PC-3 (cell line): ENCODE measurements around the gene INSM1. TPM values are rescaled to one million over a fixed set of nuclear protein-coding genes. Genes with fewer than 3 reads are reported as not detected.

ENCODE experiments used
- ATAC-seq: fragments of 200-7000 bp; cut with Tn5 transposase; 2 replicates; pipeline ENCODE4 v1.9.1; 2020; ENCODE audit warnings: mild to moderate bottlenecking, moderate library complexity
- BruUV-seq: library from RNA; stranded (reverse); fragments of 400-500 nt; replicated peaks from 2 replicates; lab custom pipeline; 2021; lab: Mats Ljungman, UMichigan
- CTCF ChIA-PET: fragments of 300-600 bp; sonication (Branson Sonifier 250); formaldehyde crosslinking; loops from one replicate; lab custom pipeline; 2022; ENCODE audit warnings: antibody characterized with exemption; lab: Charles Lee
- POLR2A ChIA-PET: fragments of 300-600 bp; sonication (Branson Sonifier 250); formaldehyde crosslinking; loops from one replicate; lab custom pipeline; 2022; ENCODE audit warnings: antibody characterized with exemption; ENCODE audit not compliant: unreplicated experiment; lab: Charles Lee
- DNase-seq: peaks from one replicate; pipeline ENCODE4 v3.0.0-alpha.2; 2015
- H2AFZ ChIP-seq: fragments of 300-600 bp; sonication (generic); 2 replicates; pipeline ENCODE4 v1.6.0; 2016; ENCODE audit warnings: antibody characterized with exemption, low read length
- H3F3A ChIP-seq: fragments of 300-600 bp; sonication (generic); one replicate; pipeline ENCODE4 v1.6.0; 2017; ENCODE audit warnings: antibody characterized with exemption, low read length, control low read depth, mild to moderate bottlenecking; ENCODE audit not compliant: unreplicated experiment
- H3K27ac ChIP-seq: fragments of 300-600 bp; sonication (generic); 2 replicates; pipeline ENCODE4 v1.5.1; 2016; ENCODE audit warnings: mild to moderate bottlenecking, low read length
- H3K27me3 ChIP-seq: fragments of 300-600 bp; sonication (generic); 2 replicates; pipeline ENCODE4 v1.6.1; 2016; ENCODE audit warnings: low read length, mixed read lengths
- H3K36me3 ChIP-seq: fragments of 300-600 bp; sonication (generic); 2 replicates; pipeline ENCODE4 v1.6.1; 2016; ENCODE audit warnings: low read depth, mixed run types, low read length, mixed read lengths
- H3K4me1 ChIP-seq: fragments of 300-600 bp; sonication (generic); 2 replicates; pipeline ENCODE4 v1.5.1; 2016; ENCODE audit warnings: low read length; ENCODE audit not compliant: insufficient read depth
- H3K4me2 ChIP-seq: fragments of 300-600 bp; sonication (generic); 2 replicates; pipeline ENCODE4 v1.6.0; 2016; ENCODE audit warnings: low read length
- H3K4me3 ChIP-seq: fragments of 300-600 bp; sonication (generic); 2 replicates; pipeline ENCODE4 v1.5.1; 2016; ENCODE audit warnings: mild to moderate bottlenecking, low read length, mixed read lengths
- H3K79me2 ChIP-seq: fragments of 300-600 bp; sonication (generic); 2 replicates; pipeline ENCODE4 v1.6.1; 2017; ENCODE audit warnings: low read length, mixed read lengths
- H3K9ac ChIP-seq: fragments of 300-600 bp; sonication (generic); 2 replicates; pipeline ENCODE4 v1.6.0; 2016; ENCODE audit warnings: mild to moderate bottlenecking, low read length
- H3K9me2 ChIP-seq: fragments of 300-600 bp; sonication (generic); replicated peaks from 2 replicates; pipeline ENCODE4 v1.6.1; 2016; ENCODE audit warnings: mixed run types, low read length, mixed read lengths
- H3K9me3 ChIP-seq: fragments of 300-600 bp; sonication (generic); 2 replicates; pipeline ENCODE4 v1.6.1; 2016; ENCODE audit warnings: low read length, mixed read lengths
- H4K20me1 ChIP-seq: fragments of 300-600 bp; sonication (generic); 2 replicates; pipeline ENCODE4 v1.6.1; 2016; ENCODE audit warnings: low read length, mixed read lengths
- EZH2 ChIP-seq: fragments of 300-600 bp; sonication (generic); IDR thresholded peaks from one replicate; pipeline ENCODE4 v1.6.1; 2017; ENCODE audit warnings: antibody characterized with exemption, mild to moderate bottlenecking, low read length; ENCODE audit not compliant: unreplicated experiment
- EZH2phosphoT487 ChIP-seq: fragments of 300-600 bp; sonication (generic); IDR thresholded peaks from 2 replicates; pipeline ENCODE4 v1.6.1; 2018; ENCODE audit warnings: mild to moderate bottlenecking, antibody characterized with exemption, low read length, borderline replicate concordance
- intact Hi-C: fragments of 100-400 bp; cut with micrococcal nuclease; formaldehyde crosslinking; loops from 2 replicates; pipeline ENCODE4 v1.9.0; 2023
- total RNA-seq: library from RNA; depleted of rRNA; stranded (reverse); fragments of >200 nt; gene quantifications from 2 replicates; pipeline ENCODE4 v1.2.3, GENCODE V29; 2014
- TF ChIP-seq, protein P1 (sequence below): fragments of 300-600 bp; sonication (generic); conservative IDR thresholded peaks from 2 replicates; pipeline ENCODE4 v1.5.1; 2017; ENCODE audit warnings: antibody characterized with exemption, low read depth, mild to moderate bottlenecking, low read length

Gene INSM1
- total RNA-seq, 1 experiment from 2014 or later = 0.04 TPM

DNA sequence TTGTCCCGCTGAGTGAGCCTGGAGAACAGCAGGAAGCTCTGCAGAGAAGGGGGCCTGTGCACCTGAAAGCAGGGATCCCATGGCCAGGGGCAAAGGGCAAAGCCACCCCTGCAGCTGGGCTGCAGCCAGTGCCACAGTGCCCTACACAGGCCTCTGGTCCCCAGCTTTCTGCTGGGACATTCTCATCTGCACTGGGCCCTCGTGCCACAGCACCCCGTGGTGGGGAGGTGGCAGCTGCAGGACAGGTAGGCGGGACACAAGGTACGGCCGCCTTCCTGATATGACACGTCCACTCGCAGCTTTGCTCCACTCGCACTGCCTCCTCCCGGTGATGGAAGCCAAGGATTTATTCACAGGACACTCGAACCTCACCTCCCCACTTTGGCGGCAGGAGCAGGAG is 27.2 kb downstream of the INSM1 start:
- H3K9me2 ChIP-seq = no peaks in the 10 kb centered on the region
- H3K4me3 ChIP-seq = no peak overlapping the region
- H3F3A ChIP-seq = no peaks in the 10 kb centered on the region
- no peaks in the 10 kb centered on the region for H4K20me1 ChIP-seq
- CTCF ChIA-PET = no interaction called here
- no peaks in the 10 kb centered on the region for H3K4me1 ChIP-seq
- TF ChIP-seq EZH2phosphoT487 = no peak
- no peaks in the 10 kb centered on the region for H3K9me3 ChIP-seq
- DNase-seq (no peak), ATAC-seq (no peak)
- no peak overlapping the region for H3K27ac ChIP-seq
- no peak overlapping the region for H3K9ac ChIP-seq
- no peak overlapping the region for H3K4me2 ChIP-seq
- POLR2A ChIA-PET = no interaction called here
- no peaks in the 10 kb centered on the region for H3K27me3 ChIP-seq
- no peaks in the 10 kb centered on the region for H3K36me3 ChIP-seq
- H3K79me2 ChIP-seq = no peaks in the 10 kb centered on the region
- no TSS peak for BruUV-seq
- H2AFZ ChIP-seq = no peak overlapping the region
- intact Hi-C loops = no loop called here

DNA sequence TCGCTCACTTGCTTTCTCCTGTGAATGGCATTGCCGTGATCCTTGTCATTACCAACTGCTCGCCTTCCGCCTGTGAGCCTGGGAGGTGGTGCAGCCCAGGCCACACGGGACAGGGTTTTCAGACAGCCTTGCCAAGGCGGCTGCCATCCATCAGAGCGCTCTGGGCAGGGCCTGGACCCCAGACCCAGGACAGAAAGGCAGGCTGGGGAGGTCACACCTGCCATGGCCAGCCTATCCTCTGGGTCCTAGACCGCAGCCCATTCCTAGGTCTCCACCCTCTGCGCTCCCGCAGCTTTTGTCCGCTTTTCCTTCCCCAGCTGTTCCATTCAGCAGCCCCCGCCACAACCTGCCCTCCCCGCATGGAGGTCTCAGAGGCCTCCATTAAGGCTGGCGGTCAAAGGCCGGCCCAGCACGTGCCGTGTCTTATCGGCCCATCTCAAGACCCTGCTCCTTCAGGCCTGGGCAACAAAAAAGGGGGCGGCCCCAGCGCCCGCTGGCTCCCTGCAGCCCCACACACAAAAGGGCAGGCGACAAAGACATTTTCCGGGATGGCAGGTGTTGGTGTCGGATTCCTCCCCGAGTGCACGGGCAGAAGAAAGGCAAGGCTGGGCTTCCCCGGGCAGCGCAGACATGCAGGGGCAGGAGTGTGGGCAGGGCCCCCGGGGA is 28.1 kb downstream of the INSM1 start:
- TF ChIP-seq, protein P1, sequence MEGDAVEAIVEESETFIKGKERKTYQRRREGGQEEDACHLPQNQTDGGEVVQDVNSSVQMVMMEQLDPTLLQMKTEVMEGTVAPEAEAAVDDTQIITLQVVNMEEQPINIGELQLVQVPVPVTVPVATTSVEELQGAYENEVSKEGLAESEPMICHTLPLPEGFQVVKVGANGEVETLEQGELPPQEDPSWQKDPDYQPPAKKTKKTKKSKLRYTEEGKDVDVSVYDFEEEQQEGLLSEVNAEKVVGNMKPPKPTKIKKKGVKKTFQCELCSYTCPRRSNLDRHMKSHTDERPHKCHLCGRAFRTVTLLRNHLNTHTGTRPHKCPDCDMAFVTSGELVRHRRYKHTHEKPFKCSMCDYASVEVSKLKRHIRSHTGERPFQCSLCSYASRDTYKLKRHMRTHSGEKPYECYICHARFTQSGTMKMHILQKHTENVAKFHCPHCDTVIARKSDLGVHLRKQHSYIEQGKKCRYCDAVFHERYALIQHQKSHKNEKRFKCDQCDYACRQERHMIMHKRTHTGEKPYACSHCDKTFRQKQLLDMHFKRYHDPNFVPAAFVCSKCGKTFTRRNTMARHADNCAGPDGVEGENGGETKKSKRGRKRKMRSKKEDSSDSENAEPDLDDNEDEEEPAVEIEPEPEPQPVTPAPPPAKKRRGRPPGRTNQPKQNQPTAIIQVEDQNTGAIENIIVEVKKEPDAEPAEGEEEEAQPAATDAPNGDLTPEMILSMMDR = no peak
- TF ChIP-seq EZH2 (no peak), EZH2phosphoT487 (no peak)
- ATAC-seq (no peak), DNase-seq (no peak)
- no peaks in the 10 kb centered on the region for H4K20me1 ChIP-seq
- no peak overlapping the region for H3K27ac ChIP-seq
- H3K79me2 ChIP-seq = no peaks in the 10 kb centered on the region
- intact Hi-C loops = no loop called here
- POLR2A ChIA-PET = no interaction called here
- H3K4me1 ChIP-seq = no peaks in the 10 kb centered on the region
- H3K9me3 ChIP-seq = no peaks in the 10 kb centered on the region
- H3K9ac ChIP-seq = no peak overlapping the region
- no TSS peak for BruUV-seq
- CTCF ChIA-PET = no interaction called here
- H3K27me3 ChIP-seq = no peaks in the 10 kb centered on the region
- H3K9me2 ChIP-seq = no peaks in the 10 kb centered on the region
- H2AFZ ChIP-seq = no peak overlapping the region
- H3K36me3 ChIP-seq = no peaks in the 10 kb centered on the region
- no peaks in the 10 kb centered on the region for H3F3A ChIP-seq
- H3K4me2 ChIP-seq = no peak overlapping the region
- H3K4me3 ChIP-seq = no peak overlapping the region

DNA sequence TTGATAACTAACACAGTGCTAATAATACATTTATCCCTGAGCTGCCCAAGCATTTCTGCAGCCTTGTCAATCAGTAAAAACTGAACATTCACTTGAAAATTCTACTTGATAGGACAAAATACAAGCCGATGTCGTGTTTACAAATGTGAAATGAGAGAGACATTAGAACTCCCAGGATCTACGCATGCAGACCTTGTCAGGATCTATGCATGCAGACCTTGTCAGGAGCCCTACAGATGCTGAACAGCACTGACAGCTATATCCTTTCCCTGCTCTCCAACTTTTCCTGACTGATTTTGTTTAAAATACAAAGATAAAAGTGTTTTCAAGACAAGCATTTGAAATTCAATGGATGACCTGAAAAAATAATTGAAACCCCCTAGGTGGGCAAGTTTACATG is 28.9 kb downstream of the INSM1 start:
- DNase-seq = no peak

More for the DNA sequence above, 28.9 kb downstream of the INSM1 start:
- H3K4me2 ChIP-seq = no peak overlapping the region
- CTCF ChIA-PET = no interaction called here
- intact Hi-C loops = no loop called here
- no peak for ATAC-seq
- no peak overlapping the region for H3K27ac ChIP-seq
- no peaks in the 10 kb centered on the region for H3K27me3 ChIP-seq
- POLR2A ChIA-PET = no interaction called here
- no peaks in the 10 kb centered on the region for H3K9me3 ChIP-seq
- H3K9ac ChIP-seq = no peak overlapping the region
- no peaks in the 10 kb centered on the region for H3F3A ChIP-seq
- no peaks in the 10 kb centered on the region for H3K4me1 ChIP-seq
- H3K79me2 ChIP-seq = no peaks in the 10 kb centered on the region
- H3K9me2 ChIP-seq = no peaks in the 10 kb centered on the region
- no peaks in the 10 kb centered on the region for H3K36me3 ChIP-seq
- no peak overlapping the region for H2AFZ ChIP-seq
- BruUV-seq = no TSS peak
- H4K20me1 ChIP-seq = no peaks in the 10 kb centered on the region
- H3K4me3 ChIP-seq = no peak overlapping the region
- TF ChIP-seq EZH2phosphoT487 = no peak
- TF ChIP-seq, protein P1 = no peak
